Measurements from ENCODE around the gene TMPRSS9.
"Not testable (repeated sequence)": the region's sequence is repeated elsewhere in the genome, so short reads cannot be mapped to it uniquely, and the experiment has no call there.

DNA sequence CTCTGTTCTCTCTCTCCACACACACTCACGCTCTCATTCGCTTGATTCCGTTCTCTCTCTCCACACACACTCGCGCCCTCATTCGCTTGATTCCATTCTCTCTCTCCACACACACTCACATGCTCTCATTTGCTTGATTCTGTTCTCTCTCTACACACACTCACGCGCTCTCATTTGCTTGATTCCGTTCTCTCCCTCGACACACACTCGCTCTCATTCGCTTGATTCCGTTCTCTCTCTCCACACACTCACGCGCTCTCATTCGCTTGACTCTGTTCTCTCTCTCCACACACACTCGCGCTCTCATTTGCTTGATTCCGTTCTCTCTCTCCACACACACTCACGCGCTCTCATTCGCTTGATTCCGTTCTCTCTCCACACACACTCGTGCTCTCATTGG is 10.2 kb upstream of the TMPRSS9 start:
- TF ChIP-seq, protein P1, sequence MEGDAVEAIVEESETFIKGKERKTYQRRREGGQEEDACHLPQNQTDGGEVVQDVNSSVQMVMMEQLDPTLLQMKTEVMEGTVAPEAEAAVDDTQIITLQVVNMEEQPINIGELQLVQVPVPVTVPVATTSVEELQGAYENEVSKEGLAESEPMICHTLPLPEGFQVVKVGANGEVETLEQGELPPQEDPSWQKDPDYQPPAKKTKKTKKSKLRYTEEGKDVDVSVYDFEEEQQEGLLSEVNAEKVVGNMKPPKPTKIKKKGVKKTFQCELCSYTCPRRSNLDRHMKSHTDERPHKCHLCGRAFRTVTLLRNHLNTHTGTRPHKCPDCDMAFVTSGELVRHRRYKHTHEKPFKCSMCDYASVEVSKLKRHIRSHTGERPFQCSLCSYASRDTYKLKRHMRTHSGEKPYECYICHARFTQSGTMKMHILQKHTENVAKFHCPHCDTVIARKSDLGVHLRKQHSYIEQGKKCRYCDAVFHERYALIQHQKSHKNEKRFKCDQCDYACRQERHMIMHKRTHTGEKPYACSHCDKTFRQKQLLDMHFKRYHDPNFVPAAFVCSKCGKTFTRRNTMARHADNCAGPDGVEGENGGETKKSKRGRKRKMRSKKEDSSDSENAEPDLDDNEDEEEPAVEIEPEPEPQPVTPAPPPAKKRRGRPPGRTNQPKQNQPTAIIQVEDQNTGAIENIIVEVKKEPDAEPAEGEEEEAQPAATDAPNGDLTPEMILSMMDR (conservative IDR thresholded peaks at IDR 0.05; ENCODE audit: low read length): not testable (repeated sequence)
- TF ChIP-seq EZH2phosphoT487 (IDR thresholded peaks at IDR 0.05; ENCODE audit: borderline replicate concordance): not testable (repeated sequence)
